ENCODE results near the gene WDPCP.
"Not testable (repeated sequence)": the region's sequence is repeated elsewhere in the genome, so short reads cannot be mapped to it uniquely, and the experiment has no call there.

Gene WDPCP

GRCh38 chr2:63099032-63099431 lies 489.2 kb downstream of the WDPCP start:
- DNase-seq = no peak

- DNase-seq = no peak
These were observed 491.8 kb downstream of the WDPCP start for GRCh38 chr2:63096491-63096890.

GRCh38 chr2:63093502-63093901 lies 494.8 kb downstream of the WDPCP start:
- DNase-seq = no peak

- DNase-seq = no peak
These were observed 495.4 kb downstream of the WDPCP start for GRCh38 chr2:63092857-63093256.

- DNase-seq = no peak
These were observed 495.9 kb downstream of the WDPCP start for GRCh38 chr2:63092401-63092800.

GRCh38 chr2:63086687-63087086 lies 501.6 kb downstream of the WDPCP start:
- no peak for DNase-seq

GRCh38 chr2:63081404-63081803 lies 506.9 kb downstream of the WDPCP start:
- no peak for DNase-seq

- DNase-seq = no peak
These were observed 509.2 kb downstream of the WDPCP start for GRCh38 chr2:63078852-63079606.

- not testable (repeated sequence) for DNase-seq
These were observed 513.9 kb downstream of the WDPCP start for GRCh38 chr2:63074399-63074798.

- no peak for DNase-seq
These were observed 514.3 kb downstream of the WDPCP start for GRCh38 chr2:63073994-63074393.

- no peak for DNase-seq
These were observed 516.6 kb downstream of the WDPCP start for GRCh38 chr2:63071664-63072063.
